ENCODE measurements around the gene DPCD. TPM values are rescaled to one million over a fixed set of nuclear protein-coding genes. Genes with fewer than 3 reads are reported as not detected.

Gene DPCD
- total and polyA plus RNA-seq, 2 of the 8 experiments (the other 6 are each of a cell fraction or from before 2014, with no cell fraction given): 21.2 to 31.4 TPM

GRCh38 chr10:101615525-101616116, 27.5 kb downstream of the DPCD start (continued):
- TF ChIP-seq EGR1 (IDR thresholded peaks at IDR 0.05; ENCODE audit: borderline replicate concordance, low read depth, low read length) (no peak), YY1 (IDR thresholded peaks at IDR 0.05; ENCODE audit: low read depth, low read length) (no peak), ATF3 (IDR thresholded peaks at IDR 0.05; ENCODE audit: insufficient read depth, low read depth, low read length) (no peak), GTF2F1 (IDR thresholded peaks at IDR 0.05; ENCODE audit: borderline replicate concordance, low read depth, low read length) (no peak), TEAD4 (IDR thresholded peaks at IDR 0.05; ENCODE audit: low read depth, low read length) (no peak), SIX5 (IDR thresholded peaks at IDR 0.05; ENCODE audit: low read depth, low read length) (no peak)

Data from H1 (cell line).